WTC11 (cell line): ENCODE data around the gene VPS39. TPM values are rescaled to one million over a fixed set of nuclear protein-coding genes. Genes with fewer than 3 reads are reported as not detected.
A peak's percentile ranks its signal among the peaks of the same experiment; 100 is the strongest.

Source experiments
- ATAC-seq: fragments of 200-7000 bp; cut with Tn5 transposase; 2 replicates; pipeline ENCODE4 v1.10.0; 2021; ENCODE audit warnings: mild to moderate bottlenecking, moderate library complexity
- CTCF ChIA-PET: fragments of 300-600 bp; sonication (Branson Sonifier 250); formaldehyde crosslinking; loops from one replicate; lab custom pipeline; 2021; ENCODE audit warnings: antibody characterized with exemption; lab: Charles Lee
- POLR2A ChIA-PET: fragments of 350-600 bp; sonication (Branson Sonifier 250); formaldehyde crosslinking; loops from one replicate; lab custom pipeline; 2021; ENCODE audit warnings: antibody characterized with exemption; lab: Charles Lee
- DNase-seq: peaks from one replicate; pipeline ENCODE4 v3.0.0; 2021; ENCODE audit warnings: low spot score
- H3K27ac Mint-ChIP-seq: 2 replicates; pipeline ENCODE4 v1.8.0; 2021; ENCODE audit warnings: mixed read lengths
- H3K27me3 Mint-ChIP-seq: 2 replicates; pipeline ENCODE4 v1.8.0; 2021; ENCODE audit warnings: low read depth, mild to moderate bottlenecking, moderate library complexity, mixed read lengths
- H3K36me3 Mint-ChIP-seq: 2 replicates; pipeline ENCODE4 v1.8.0; 2021; ENCODE audit warnings: mixed read lengths
- H3K4me1 Mint-ChIP-seq: 2 replicates; pipeline ENCODE4 v1.8.0; 2022; ENCODE audit warnings: mixed read lengths
- H3K4me3 Mint-ChIP-seq: 2 replicates; pipeline ENCODE4 v1.8.0; 2021; ENCODE audit warnings: mild to moderate bottlenecking, moderate library complexity, mixed read lengths
- H3K9me3 Mint-ChIP-seq: 2 replicates; pipeline ENCODE4 v1.8.0; 2021; ENCODE audit warnings: mixed read lengths
- AFF4 ChIP-seq: sonication (generic); formaldehyde crosslinking; IDR thresholded peaks from 2 replicates; pipeline ENCODE4 v1.8.1; 2023; ENCODE audit warnings: mild to moderate bottlenecking, missing genetic modification reagents, borderline replicate concordance
- ARID4B ChIP-seq: sonication (generic); formaldehyde crosslinking; IDR thresholded peaks from 2 replicates; pipeline ENCODE4 v1.8.0; 2023; ENCODE audit warnings: missing genetic modification reagents, mild to moderate bottlenecking, borderline replicate concordance
- CTCF ChIP-seq: fragments of 200-600 bp; IDR thresholded peaks from 2 replicates; pipeline ENCODE4 v1.8.0; 2022; ENCODE audit warnings: antibody characterized with exemption
- ESRRA ChIP-seq: sonication (generic); formaldehyde crosslinking; IDR thresholded peaks from 2 replicates; pipeline ENCODE4 v1.8.1; 2022; ENCODE audit warnings: mild to moderate bottlenecking, missing genetic modification reagents, borderline replicate concordance
- FOXP1 ChIP-seq: sonication (generic); formaldehyde crosslinking; IDR thresholded peaks from 2 replicates; pipeline ENCODE4 v1.8.0; 2022; ENCODE audit warnings: missing genetic modification reagents, mild to moderate bottlenecking, moderate library complexity, borderline replicate concordance
- GABPB1 ChIP-seq: sonication (generic); formaldehyde crosslinking; IDR thresholded peaks from 2 replicates; pipeline ENCODE4 v1.8.1; 2023; ENCODE audit warnings: mild to moderate bottlenecking, missing genetic modification reagents
- IRF2 ChIP-seq: sonication (generic); formaldehyde crosslinking; IDR thresholded peaks from 2 replicates; pipeline ENCODE4 v1.8.0; 2022; ENCODE audit warnings: low read depth, missing genetic modification reagents, borderline replicate concordance
- PRDM15 ChIP-seq: sonication (generic); formaldehyde crosslinking; IDR thresholded peaks from 2 replicates; pipeline ENCODE4 v1.8.0; 2022; ENCODE audit warnings: missing genetic modification reagents
- SOX15 ChIP-seq: fragments of 250-450 bp; sonication (Bioruptor Pico); IDR thresholded peaks from 2 replicates; pipeline ENCODE4 v1.9.0; 2021; ENCODE audit warnings: mild to moderate bottlenecking
- TEAD4 ChIP-seq: sonication (generic); formaldehyde crosslinking; IDR thresholded peaks from 2 replicates; pipeline ENCODE4 v1.8.0; 2022; ENCODE audit warnings: mild to moderate bottlenecking, missing genetic modification reagents
- ZMAT4 ChIP-seq: fragments of 250-450 bp; sonication (Bioruptor Pico); IDR thresholded peaks from 2 replicates; pipeline ENCODE4 v1.9.0; 2021; ENCODE audit warnings: mild to moderate bottlenecking
- ZNF671 ChIP-seq: fragments of 250-450 bp; sonication (Bioruptor Pico); IDR thresholded peaks from 2 replicates; pipeline ENCODE4 v1.8.0; 2021; ENCODE audit warnings: mild to moderate bottlenecking
- total RNA-seq: library from RNA; stranded (reverse); gene quantifications from 3 replicates; pipeline ENCODE4 v1.2.3, GENCODE V29; 2021

The VPS39 gene
- total RNA-seq, 1 experiment from 2014 or later = 44.5 TPM

GRCh38 chr15:42207674-42208579 is at the start of gene VPS39 (continued):
- 0 out of 2 replicates have a peak, but pooled peaks have one; percentile 22 for TF ChIP-seq PRDM15
- no peak for TF ChIP-seq ZNF671 (CRISPR knock-in tag)
- peak; percentile 49 for TF ChIP-seq GABPB1
- peak; percentile 74; the same call in 1 of the 2 replicates for TF ChIP-seq FOXP1 (CRISPR knock-in tag)
- TF ChIP-seq, all 79 proteins: peak for 18

GRCh38 chr15:42253300-42253699 is 45.2 kb upstream of the VPS39 start:
- peaks cover 70% of the 10 kb centered on the region for H3K9me3 Mint-ChIP-seq
- no peak for TF ChIP-seq ESRRA (CRISPR knock-in tag)
- TF ChIP-seq ZMAT4 (CRISPR knock-in tag) = no peak
- no peak for TF ChIP-seq CTCF
- TF ChIP-seq ARID4B (CRISPR knock-in tag) = no peak
- TF ChIP-seq SOX15 = no peak
- DNase-seq = no peak
- no peaks in the 10 kb centered on the region for H3K4me1 Mint-ChIP-seq
- ChIA-PET CTCF (interaction anchor here (1.8 kb wide), 1 partner anchor 132 kb away, joined by 4 read pairs; no protein-coding TSS in a partner anchor), POLR2A (no interaction called here)
- H3K4me3 Mint-ChIP-seq = no peak overlapping the region
- ATAC-seq = no peak
- no peak overlapping the region for H3K27ac Mint-ChIP-seq
- no peaks in the 10 kb centered on the region; the same call in 1 of the 2 replicates for H3K27me3 Mint-ChIP-seq
- peaks cover 94% of the 10 kb centered on the region for H3K36me3 Mint-ChIP-seq

GRCh38 chr15:42240823-42241222 is 32.7 kb upstream of the VPS39 start:
- Mint-ChIP-seq H3K36me3 (peaks cover 41% of the 10 kb centered on the region), H3K4me3 (no peak overlapping the region), H3K4me1 (no peaks in the 10 kb centered on the region), H3K9me3 (no peaks in the 10 kb centered on the region), H3K27me3 (no peaks in the 10 kb centered on the region), H3K27ac (no peak overlapping the region)
- ChIA-PET CTCF (no interaction called here), POLR2A (no interaction called here)
- no peak for ATAC-seq
- no peak for DNase-seq
- no peak for TF ChIP-seq IRF2 (CRISPR knock-in tag)
- no peak for TF ChIP-seq TEAD4 (CRISPR knock-in tag)
- no peak for TF ChIP-seq AFF4 (CRISPR knock-in tag)
- TF ChIP-seq ARID4B (CRISPR knock-in tag) = no peak
